ENCODE data around the gene NINJ1. TPM values are rescaled to one million over a fixed set of nuclear protein-coding genes. Genes with fewer than 3 reads are reported as not detected.

Gene NINJ1
- total RNA-seq, 4 donors from 2014 or later = 28.5 to 58.5 (median 45.7) TPM

GRCh38 chr9:93114984-93115335 lies 19.1 kb downstream of the NINJ1 start:
- Histone ChIP-seq H3K4me1 (peaks cover 4 to 11% of the 10 kb centered on the region in 2 donors), H3K27ac (no peak overlapping the region), H3K9me3 (no peaks in the 10 kb centered on the region), H3K4me3 (no peak overlapping the region), H3K36me3 (peaks cover 0 to 30% of the 10 kb centered on the region in 2 donors), H3K27me3 (no peaks in the 10 kb centered on the region)
- intact Hi-C loops (cut with DNase I; ENCODE audit: low total_unique reads) = loop anchor here (5.0 kb wide), 1 partner anchor 102 kb away; no protein-coding TSS in a partner anchor
- ATAC-seq (no peak), DNase-seq (no peak)
- no peak for TF ChIP-seq CTCF (IDR thresholded peaks at IDR 0.05 in 4 of 5, conservative IDR thresholded peaks at IDR 0.05 in 1 of 5)
- in situ Hi-C loops (cut with MboI; ENCODE audit: low sequenced_read_pairs in 4 of 4) = loop anchor here in 1 of 4 donors (25.0 kb wide), 1 partner anchor 347 kb away; the partner anchor contains the start of genes FAM120A and FAM120AOS

GRCh38 chr9:93114169-93114983 lies 19.7 kb downstream of the NINJ1 start:
- TF ChIP-seq POLR2A (IDR thresholded peaks at IDR 0.05) = no peak
- no peak for TF ChIP-seq CTCF (IDR thresholded peaks at IDR 0.05 in 4 of 5, conservative IDR thresholded peaks at IDR 0.05 in 1 of 5)
- intact Hi-C loops (cut with DNase I; ENCODE audit: low total_unique reads) (no loop called here), in situ Hi-C loops (cut with MboI; ENCODE audit: low sequenced_read_pairs in 4 of 4) (loop anchor here in 1 of 4 donors (25.0 kb wide), 1 partner anchor 348 kb away; the partner anchor contains the start of genes FAM120A and FAM120AOS)
- peaks cover 5 to 7% of the 10 kb centered on the region in 2 donors for H3K4me1 ChIP-seq
- DNase-seq = peak in 1 of 2 donors; percentile 15
- no peaks in the 10 kb centered on the region for H3K9me3 ChIP-seq
- H3K27ac ChIP-seq = no peak overlapping the region
- no peak for ATAC-seq
- H3K36me3 ChIP-seq = peaks cover 0 to 31% of the 10 kb centered on the region in 2 donors
- no peak overlapping the region for H3K4me3 ChIP-seq
- H3K27me3 ChIP-seq = no peaks in the 10 kb centered on the region

GRCh38 chr9:93112864-93113389 lies 21.1 kb downstream of the NINJ1 start:
- Histone ChIP-seq H3K9me3 (no peaks in the 10 kb centered on the region), H3K4me3 (no peak overlapping the region), H3K36me3 (peaks cover 0 to 40% of the 10 kb centered on the region in 2 donors), H3K4me1 (peaks cover 7 to 10% of the 10 kb centered on the region in 2 donors), H3K27me3 (no peaks in the 10 kb centered on the region), H3K27ac (no peak overlapping the region)
- in situ Hi-C loops (cut with MboI; ENCODE audit: low sequenced_read_pairs in 4 of 4) (loop anchor here in 1 of 4 donors (25.0 kb wide), 1 partner anchor 349 kb away; the partner anchor contains the start of genes FAM120A and FAM120AOS), intact Hi-C loops (cut with DNase I; ENCODE audit: low total_unique reads) (no loop called here)
- ATAC-seq (no peak), DNase-seq (peak in 1 of 2 donors; percentile 11)
- TF ChIP-seq CTCF (IDR thresholded peaks at IDR 0.05 in 4 of 5, conservative IDR thresholded peaks at IDR 0.05 in 1 of 5) (no peak), POLR2A (IDR thresholded peaks at IDR 0.05) (no peak)

GRCh38 chr9:93112116-93112863 lies 21.8 kb downstream of the NINJ1 start:
- Histone ChIP-seq H3K4me3 (no peak overlapping the region), H3K27ac (no peak overlapping the region), H3K9me3 (no peaks in the 10 kb centered on the region), H3K36me3 (peaks cover 0 to 43% of the 10 kb centered on the region in 2 donors), H3K4me1 (peaks cover 7 to 10% of the 10 kb centered on the region in 2 donors), H3K27me3 (no peaks in the 10 kb centered on the region)
- no peak for TF ChIP-seq CTCF (IDR thresholded peaks at IDR 0.05 in 4 of 5, conservative IDR thresholded peaks at IDR 0.05 in 1 of 5)
- no peak for TF ChIP-seq POLR2A (IDR thresholded peaks at IDR 0.05)
- in situ Hi-C loops (cut with MboI; ENCODE audit: low sequenced_read_pairs in 4 of 4) = loop anchor here in 1 of 4 donors (25.0 kb wide), 1 partner anchor 350 kb away; the partner anchor contains the start of genes FAM120A and FAM120AOS
- intact Hi-C loops (cut with DNase I; ENCODE audit: low total_unique reads) = no loop called here
- peak in 1 of 2 donors; percentile 10 for DNase-seq
- no peak for ATAC-seq
